HG02852 (cell line): ENCODE data around the gene APCDD1L.

Source experiments
- ATAC-seq: cut with Tn5 transposase; IDR thresholded peaks from one replicate; pipeline ENCODE4 v1.9.1; 2021; ENCODE audit warnings: mild to moderate bottlenecking, moderate library complexity; ENCODE audit not compliant: unreplicated experiment

APCDD1L gene

DNA sequence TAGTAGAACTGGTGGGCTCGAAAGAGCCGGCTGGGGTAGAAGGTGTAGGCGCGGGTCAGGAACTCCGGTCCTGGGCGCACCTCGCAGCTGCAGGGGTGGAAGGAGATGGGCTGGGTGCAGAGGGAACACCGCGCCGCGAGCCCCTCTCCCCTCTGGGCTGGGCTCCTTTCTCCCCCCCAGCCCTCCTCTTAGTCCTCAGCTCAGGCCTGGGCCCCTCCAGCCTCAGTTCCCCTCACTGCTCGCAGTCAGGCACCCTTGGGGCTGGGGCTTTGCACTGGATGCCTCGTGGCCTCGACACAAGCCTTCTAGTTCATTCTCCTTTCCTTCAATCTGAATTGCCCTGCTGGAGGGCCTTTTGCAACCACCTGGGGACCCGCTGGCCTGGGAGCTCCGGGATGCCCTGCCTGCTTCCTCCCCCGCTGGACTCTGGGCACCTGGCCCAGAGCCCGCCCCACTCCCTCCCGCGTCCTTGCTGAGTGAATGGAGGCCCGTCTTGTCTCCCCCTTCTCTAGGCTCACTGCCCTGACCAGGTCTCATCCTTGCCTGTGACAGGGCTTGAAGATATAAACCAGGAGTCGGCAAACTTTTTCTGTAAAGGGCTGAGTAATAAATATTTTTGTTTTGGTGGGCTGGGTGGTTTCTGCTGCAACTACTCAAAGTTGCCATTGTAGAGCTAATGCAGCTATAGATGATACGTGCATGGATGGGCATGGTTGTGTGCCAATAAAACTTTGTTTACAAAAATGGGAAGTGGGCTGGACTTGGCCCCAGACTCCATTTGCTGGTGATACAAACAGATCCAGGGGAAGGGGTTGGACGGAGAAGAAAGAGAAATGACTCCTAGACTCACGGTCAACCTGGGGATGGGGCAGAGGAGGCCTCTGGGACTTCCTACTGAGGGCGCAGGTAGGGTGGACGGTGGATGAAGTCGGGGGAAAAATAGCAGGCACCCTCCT is 47.3 kb downstream of the APCDD1L start:
- no peak for ATAC-seq

DNA sequence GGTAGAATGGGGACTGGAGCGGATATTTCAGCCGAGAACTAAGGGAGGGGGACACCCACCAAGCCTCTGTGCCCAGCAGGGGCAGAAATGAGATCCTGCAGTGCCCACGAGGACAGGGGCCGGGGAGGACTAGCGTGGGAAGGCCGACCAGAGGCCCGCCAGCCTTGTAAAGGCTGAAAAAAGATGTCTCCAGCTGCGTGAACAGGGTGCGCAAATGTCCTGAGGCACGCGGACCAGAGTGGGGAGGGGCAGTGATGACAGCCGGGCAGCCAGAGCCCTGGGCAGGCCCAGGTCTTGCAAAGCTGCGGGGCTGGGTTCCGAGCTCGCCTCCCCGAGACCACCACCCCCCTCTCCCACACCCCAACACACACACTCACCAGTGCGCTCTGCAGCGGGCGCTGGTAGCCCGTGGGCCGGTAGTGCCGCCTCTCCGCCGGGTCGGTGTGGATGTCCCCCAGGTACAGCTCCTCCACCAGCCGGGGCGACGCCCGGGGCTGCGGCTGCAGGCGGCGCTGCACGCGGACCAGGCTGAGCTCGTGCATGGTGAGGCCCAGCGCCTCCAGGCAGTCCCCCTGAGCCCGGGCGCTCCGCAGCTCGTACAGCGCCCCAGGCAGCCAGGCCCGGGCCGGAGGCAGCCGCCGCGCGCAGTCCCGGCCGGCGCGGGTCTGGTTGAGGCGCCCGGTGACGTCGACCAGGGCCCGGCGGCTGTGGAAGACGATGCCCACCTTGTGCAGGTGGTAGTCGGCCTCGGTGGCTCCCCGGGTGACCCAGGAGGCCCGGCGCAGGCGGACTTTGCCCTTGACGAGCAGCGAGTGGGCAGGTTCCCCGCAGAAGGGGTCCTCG is 48.2 kb downstream of the APCDD1L start:
- no peak for ATAC-seq

DNA sequence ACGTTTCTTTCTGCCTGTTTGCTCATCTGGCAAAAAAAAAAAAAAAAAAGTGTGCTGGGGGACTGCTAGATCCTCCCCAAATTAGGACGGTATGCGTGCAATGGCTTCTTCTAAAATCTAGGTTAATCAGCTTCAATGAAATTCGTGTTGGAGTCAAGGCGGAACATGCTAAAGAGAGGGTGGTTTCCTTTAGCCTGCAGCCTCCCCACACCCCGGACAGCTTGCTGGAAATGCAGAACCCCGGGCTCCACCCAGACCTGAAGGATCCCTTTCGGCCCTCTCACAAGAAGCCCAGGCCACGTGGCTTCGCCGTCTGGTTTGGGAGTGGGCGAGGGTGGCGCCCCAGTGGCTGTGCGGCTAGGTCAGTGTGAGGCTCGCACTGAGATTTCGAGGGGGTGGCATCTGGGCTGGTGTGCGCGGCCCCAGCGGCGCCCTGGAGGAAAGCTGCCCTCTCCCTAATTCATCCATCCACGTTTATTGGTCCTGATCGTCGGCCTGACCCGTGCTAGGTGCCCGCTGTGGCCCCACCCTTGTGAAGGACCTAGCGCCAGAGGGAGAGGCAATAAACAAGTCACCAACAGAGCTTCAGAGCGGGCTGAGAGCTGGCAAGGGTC is 49.0 kb downstream of the APCDD1L start:
- no peak for ATAC-seq

DNA sequence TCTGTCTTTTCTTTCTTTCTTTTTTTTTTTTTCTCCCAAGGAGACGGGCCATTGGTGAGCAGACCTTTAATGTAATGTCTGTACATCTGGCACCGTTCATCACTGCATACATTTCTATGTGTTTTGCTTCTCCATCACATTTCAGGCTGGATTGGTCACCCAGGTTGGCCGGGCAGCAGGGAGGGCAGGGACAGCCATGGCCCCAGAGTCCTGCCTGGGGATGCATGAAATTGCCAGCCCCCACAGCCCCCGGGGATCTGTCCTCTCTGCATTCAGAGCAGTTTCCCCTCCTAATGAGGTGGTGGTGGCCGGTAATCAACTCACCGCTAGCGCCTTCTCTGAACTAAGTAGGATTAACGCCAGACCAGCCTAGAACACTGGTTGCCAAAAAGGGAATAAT is 50.4 kb downstream of the APCDD1L start:
- ATAC-seq, result no peak

DNA sequence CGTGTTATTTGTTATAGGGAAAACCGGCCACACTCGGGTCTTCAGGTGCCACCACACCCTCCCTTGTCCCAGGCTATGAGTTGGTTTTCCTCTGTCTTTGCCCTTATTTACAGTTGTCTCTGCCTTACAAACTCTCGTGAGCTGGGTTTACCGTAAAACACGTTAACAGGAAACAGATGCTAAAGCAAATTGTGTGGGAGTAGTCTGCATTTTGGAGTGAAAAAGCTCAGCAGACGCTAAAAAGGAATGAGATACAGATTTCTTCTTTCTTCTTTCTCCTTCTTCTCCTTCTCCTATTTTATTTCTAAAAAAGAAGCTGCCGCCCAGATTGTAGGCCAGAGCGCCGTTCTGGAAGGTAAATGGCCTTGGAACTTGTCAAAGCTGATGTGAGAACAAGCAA is 51.9 kb downstream of the APCDD1L start:
- ATAC-seq, result no peak

DNA sequence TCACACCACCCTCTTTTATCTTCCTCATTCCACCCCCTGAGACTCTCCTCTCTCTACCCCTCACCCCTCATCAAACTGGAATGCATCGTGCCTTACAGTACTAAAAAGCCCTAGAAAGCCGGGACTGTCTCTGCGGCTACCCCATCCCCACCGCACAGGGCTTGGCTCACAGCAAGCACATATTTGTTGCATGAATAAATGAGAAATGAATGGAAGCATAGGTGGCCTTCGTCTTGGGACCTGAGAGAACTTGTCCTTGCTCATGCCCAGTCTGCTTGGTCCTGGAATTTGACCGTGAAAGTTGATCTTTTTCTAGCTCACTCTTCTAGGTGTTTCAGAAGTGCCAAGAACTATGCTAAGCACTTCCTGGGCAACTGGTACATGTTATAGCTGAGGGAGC is 53.3 kb downstream of the APCDD1L start:
- no peak for ATAC-seq

DNA sequence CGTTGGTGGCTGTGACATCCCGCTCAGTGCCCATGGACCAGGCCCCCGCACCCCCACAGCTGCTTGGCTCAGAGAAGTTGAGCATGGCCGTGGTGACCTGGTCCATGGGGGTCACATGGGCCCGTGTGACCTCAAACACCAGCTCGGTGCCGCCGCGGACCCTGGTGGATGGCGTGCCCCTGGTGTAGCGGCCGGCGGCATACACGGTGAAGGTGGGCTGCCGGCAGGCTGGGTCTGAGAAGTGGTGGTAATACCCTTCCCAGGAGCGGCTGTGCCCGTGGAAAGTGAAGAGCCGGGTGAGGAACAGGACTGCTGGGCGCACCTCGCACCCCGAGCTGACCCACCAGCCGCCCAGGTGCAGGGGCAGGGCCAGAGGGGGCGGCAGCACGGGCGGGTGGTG is 54.1 kb downstream of the APCDD1L start:
- no peak for ATAC-seq

DNA sequence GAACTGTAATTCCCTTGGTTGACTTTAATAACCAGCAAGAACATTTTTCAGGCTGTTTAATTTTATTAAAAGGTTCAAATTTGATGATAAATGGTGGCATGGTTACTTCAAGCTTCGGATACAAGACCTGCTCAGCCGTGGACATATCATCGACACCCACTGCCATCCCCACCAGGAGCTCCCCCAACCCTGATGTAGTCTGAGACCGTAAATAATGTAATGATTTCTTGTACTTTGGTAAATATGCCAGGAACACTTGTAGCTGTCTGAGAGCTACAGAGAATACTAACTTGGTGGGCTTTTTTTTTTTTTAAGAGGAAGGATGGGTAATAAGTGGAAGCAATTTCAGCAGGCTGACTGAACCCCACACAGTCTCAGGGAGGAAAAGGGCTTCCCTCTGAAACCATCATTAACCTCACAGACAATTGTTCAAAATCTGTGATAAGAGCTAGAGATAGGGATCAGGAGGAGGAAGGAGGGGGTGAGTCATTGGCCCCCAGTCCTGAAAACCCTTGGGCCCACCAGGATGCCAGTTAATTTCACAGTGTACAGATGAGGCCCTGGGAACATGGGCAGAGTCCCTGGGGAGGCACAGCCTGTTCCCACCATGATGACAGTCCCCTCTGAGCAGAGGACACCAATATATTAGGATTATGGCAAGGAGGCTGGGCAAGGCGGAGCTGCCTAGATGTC is 56.0 kb downstream of the APCDD1L start:
- peak; percentile 21 for ATAC-seq

DNA sequence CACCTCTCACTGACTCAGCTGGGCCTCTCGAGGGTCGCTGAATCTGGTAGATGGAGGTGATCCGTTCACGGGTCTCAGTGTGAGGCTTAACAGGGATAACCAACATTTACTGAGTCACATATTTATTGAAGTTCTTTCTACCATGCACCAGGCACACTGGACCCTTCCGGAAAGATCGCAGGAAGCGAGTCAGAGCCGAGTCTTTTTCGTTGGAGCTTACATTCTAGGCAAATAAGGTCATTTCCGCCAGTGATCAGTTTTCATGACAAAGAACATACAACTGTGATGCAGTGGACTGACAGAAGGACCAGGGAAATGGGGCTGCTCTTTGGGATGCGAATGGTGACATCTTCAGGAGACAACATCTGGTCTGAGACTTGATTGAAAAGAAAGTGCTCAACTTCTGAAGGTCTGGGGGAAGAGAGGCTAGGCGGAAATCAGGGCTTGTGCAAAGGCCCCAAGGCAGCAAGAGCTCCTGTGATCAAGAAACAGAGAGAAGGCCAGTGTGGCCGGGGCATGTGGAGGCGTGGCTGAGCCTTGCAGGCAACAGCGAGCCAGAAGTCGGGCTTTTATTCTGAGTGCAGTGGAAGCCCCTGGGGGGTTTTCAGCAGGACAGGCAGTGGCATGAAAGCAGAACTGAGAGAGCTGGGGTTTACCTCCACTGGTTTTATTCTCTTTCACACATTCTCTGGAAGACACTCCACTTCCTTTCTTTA is 56.7 kb downstream of the APCDD1L start:
- ATAC-seq, result peak; percentile 98

DNA sequence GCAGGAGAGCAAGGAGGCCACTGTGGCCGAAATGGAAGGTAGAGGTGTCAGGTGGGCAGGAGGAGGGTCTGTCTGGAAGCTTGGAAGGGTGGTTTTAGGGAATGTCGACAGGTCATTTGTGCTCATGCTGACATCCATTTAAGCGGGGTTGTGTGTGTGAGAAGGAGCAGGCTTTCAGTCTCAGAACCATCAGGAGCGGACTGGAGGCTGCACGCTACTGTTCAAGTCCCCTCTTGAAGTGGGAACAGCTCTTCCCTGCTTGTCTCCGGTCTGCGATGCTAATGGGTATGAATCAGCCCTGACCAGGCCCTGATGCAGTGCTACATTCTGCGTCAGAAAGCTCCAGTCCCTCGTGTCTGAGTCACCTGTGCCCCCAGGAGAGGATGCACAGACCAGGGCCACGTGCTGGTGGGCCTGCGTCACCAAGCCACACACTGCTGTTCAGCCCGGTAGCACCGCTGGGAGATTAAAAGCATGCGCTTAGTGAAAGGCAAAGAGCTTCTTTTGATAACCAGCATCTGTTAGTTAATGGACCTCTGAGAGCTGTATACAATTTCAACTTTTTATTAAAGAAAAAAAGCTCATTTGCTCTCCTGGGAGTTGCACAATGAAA is 58.0 kb downstream of the APCDD1L start:
- ATAC-seq, result no peak

DNA sequence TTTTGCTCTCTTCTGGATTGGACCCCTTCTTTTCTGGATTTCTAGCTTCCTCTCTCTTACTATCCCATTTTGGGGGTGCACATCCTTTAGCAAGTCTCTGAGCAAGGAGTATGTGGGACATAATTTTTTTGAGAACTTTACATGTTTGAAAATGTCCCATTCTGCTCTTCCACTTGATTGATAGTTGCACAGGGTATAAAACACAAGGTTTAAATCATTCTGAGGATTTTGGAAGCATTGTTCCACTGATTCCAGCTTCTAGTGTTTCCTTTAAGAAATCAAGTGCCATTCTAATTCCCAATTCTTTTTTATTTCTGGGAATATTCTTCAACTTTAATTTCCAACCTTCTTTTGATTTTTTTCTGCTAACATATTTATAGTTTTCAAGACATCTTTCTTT is 60.7 kb downstream of the APCDD1L start:
- ATAC-seq, result no peak

DNA sequence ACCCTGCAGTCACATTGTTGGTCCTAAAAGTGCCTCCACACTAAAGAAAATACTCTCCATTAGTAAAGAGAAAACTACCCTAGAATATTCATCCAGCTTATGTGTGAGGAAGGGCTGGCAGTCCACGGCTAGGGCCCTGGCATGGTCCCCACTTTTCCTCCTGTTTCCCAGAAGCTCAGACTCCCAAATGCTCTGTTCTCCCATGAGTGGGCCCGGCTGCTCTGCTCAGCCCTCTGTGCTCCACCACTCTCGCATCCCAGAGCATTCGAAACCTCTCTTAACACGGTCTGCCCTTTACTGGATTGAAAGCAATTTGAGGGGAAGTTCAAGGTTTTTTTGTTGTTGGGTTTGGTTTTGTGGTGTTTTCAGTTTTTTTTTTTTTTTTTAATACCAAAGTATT is 61.8 kb downstream of the APCDD1L start:
- ATAC-seq, result no peak

DNA sequence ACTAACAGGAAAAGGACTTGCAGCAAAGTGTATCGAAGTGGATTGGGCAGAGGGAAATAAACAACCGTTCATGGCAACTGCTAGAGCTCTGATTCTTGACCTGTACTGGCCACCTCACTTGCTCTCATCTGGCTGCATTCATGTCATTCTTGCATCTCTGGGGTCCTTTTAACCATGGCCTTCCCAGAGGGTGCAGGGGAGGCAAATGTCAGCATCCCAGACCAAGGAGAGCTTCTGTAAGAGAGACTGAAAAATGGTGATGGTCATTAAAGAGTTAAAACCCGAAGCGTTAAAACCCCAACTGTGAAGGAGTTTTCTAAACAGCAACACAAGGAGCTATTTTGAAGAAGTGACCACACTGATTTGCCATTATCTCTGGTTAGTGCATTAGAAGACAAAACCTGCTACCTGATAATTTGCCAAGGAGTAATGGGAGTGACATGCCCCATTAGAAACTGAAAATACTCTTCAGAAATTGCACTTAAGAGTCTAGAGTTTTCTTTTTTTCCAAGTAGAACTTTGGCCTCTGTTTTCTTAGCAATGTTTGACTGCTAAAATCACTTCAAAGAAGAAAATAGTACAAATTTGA is 62.4 kb downstream of the APCDD1L start:
- no peak for ATAC-seq

DNA sequence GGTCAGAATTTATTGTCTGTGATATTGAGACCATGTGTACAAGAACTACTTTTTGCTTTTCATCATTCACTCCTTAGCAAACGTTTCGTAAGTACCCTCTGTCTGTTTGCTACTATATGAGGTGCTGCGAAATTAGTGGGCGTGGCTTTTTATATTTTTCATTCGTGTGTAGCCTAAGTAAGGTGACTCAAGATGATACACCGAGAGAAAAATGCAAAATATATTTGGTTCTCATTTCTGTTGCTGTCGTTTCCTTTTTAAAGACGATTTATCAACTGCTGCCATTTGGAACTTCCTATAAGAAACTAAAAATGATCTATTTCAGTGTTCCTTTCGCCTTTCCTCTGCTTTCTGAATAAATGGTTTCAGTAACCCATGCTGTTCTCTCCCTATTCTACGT is 64.9 kb downstream of the APCDD1L start:
- ATAC-seq, result peak; percentile 75

DNA sequence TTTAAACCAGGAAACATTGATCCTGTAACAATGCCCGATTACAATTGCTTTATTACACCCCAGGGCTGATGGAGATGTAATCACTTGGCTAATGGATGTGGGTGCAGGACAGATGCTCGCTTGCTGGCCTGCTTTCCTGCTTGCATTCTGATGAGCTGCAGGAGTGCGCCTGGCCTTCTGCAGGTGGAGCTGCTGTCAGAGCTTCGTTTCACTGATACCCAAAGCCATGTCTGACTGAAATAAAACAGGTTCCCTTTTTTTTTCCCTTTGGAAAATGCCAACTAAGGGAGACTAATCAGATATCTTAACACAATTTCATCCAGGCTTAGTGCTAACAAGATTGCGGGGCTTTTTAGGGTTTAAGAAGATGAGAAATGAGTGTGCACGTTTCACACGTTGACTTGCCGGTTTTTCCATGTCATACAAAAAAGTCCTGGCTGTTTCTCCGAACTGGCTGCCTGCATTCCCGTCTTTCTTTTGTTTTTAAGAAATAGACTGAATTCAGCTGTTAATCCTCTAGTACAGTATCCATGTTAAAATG is 65.4 kb downstream of the APCDD1L start:
- no peak for ATAC-seq

DNA sequence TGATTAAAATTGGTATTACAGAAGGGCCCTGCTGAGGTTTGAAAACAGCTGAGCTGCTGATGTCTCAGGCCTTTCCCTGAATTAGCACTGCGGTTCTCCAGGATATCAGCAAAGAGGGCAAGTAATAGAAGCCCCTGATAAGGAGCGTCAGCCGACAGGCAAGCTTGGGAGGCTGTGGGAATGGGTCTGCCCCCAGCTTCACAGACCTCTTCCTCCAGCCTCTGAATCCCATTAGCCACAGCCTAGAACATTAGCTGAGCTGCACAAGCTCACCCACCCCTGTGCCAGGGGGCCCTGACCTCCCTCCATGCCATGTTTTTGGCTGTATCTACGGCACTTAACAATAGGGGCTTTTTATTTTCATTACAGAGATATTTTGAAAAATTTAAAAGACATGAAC is 66.2 kb downstream of the APCDD1L start:
- ATAC-seq, result no peak

DNA sequence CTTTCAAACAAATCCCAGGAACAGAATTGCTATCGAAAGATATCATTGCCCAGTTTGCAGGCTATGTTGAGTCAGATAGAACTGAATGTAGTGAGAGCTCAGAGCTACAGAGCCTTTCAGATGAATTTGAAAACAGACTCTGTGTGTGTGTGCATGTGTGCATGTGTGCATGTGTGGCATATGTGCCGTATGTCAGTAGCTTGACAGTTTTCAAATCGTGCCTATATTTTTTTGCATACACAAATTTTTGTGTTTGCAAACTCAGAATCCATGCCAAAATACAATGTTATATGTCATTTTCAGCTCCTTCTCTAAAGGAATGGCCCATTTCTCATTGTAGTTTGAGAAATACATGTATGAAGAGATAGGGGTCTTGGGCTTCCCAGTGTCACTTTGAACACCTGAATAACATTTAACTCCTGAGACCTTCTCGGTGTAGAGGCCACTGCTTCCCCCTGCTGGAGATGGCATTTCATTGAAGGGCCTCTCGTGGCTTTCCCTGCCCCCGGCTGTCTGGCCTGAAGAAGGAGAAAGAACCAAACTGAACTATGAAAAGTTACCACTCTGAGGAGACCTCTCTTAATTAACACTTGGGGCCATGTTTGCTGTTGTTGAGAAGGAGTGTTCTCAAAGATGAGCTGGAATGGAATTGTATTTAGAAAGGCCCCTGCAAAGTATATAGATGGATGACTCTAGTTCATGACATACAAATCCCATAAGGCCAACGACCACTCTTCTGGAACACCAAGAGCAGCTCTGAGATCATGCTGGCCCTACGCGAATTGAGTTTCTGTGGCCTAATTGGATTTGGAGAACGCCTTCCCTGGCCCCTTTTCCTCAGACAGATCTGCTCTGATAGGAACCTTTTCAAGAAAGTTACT is 67.4 kb downstream of the APCDD1L start:
- no peak for ATAC-seq

DNA sequence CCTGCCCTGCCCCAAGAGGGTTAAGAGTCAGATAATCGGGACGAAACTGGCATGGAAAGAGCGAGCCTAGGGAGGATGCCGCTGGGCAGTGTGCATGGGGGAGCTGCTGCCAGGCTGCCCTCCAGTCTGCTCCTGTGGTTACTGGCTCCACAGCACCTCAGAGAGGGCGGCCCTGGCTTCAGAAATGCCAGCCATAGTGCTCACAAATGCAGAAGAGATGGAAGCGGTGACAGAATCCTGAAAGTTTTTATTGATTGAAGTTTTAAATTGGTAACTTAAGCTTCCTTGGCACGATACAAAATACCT is 68.3 kb downstream of the APCDD1L start:
- no peak for ATAC-seq
